Central memory CD4-positive, alpha-beta T cell (primary cell): ENCODE results near the gene HSD17B12.
"Not testable (repeated sequence)": the region's sequence is repeated elsewhere in the genome, so short reads cannot be mapped to it uniquely, and the experiment has no call there.

Source experiments
- DNase-seq: peaks from one replicate; pipeline ENCODE4 v3.0.0; 2022
- total RNA-seq, 3 experiments: gene quantifications; one replicate each; lab custom pipeline; 2026; lab: John Stamatoyannopoulos, UW

The HSD17B12 gene
- total RNA-seq = 15.6 to 60.3 (median 25.4) reads per million in 3 experiments

DNA sequence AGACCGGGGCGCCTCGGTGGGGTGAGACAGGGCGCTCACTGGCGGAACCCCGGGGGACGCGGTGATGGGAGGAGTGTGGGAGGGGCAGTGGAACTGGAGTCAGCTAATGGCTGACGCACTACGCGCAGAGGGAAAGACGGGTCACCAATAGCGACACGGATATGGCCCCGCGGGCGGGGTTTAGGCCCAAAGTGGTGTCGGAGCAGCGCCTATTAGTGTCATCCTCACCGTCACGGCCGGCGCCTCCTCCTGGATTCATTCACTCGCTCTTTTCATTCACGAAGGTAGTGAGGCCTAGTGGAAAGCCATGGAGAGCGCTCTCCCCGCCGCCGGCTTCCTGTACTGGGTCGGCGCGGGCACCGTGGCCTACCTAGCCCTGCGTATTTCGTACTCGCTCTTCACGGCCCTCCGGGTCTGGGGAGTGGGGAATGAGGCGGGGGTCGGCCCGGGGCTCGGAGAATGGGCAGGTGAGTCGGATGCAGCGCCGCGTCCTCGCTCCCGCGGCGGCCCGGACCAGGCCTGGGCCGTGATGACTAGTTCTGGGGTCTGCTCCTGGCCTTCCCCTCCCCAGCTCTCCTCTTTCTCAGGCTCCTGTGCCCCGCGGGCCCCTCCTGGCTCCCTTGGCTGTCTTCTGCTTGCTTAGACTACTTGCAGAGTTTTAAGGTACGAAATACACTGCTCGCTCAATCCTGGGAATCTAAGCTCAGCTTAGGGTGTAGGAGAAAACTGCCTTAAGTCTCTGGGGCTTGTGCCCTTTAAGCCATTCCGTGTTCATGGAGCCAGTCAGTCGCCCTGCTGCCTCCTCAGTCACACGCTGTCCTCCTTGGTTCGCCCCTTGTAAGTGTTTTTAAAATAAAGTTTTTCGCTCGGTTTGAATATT lies at the start of gene HSD17B12:
TSS of gene HSD17B12 (plus strand) at position 218 of the 880 bp plus-strand sequence. CDS start at position 308, 90 bp downstream.
- peak; percentile 99 for DNase-seq

- no peak for DNase-seq
These were observed 48.8 kb upstream of the HSD17B12 start for GRCh38 chr11:43631732-43632131.

- DNase-seq = no peak
These were observed 48.4 kb upstream of the HSD17B12 start for GRCh38 chr11:43632181-43632580.

GRCh38 chr11:43638717-43639116 lies 41.8 kb upstream of the HSD17B12 start:
- no peak for DNase-seq

DNA sequence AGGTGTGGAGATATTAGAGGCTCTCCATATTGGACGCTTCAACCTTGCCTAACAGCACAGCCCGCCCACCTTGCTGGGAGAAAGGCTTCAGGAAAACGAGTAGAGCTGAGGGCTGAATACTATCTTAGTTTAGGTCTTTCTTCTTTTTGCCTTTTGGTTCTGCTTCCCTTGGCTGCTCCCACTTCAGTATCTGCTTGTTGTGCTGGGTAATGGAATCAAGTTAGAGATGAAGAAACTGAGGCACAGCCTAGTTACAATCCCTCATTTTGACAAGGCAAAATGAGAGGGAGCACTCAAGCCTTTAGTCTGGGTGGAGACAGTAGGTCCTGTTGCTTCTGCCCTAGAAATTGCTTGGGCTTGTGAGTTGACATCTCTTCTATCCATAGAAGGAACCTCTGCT lies 41.3 kb upstream of the HSD17B12 start:
- no peak for DNase-seq

DNA sequence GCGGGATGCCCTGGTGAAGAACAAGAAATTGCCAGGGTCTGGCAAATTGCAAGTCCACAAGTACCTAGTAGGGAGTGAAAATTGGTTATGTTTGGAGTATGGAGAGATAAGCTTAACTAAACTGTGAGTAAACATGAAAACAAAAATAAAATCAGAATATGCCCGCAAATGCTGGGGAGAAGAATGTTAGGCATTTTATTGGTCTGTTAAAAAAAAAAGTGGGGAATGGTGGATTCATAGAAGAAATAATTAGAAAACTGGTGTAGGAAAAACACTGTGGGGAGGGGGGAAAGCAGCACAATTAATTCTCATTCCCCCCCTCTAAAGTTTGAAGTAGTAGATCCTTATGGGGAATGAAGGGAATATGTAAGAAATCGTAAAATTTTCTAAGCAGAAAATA lies 40.6 kb upstream of the HSD17B12 start:
- DNase-seq = no peak

GRCh38 chr11:43643898-43644620 lies 36.5 kb upstream of the HSD17B12 start:
- DNase-seq = peak; percentile 84

DNA sequence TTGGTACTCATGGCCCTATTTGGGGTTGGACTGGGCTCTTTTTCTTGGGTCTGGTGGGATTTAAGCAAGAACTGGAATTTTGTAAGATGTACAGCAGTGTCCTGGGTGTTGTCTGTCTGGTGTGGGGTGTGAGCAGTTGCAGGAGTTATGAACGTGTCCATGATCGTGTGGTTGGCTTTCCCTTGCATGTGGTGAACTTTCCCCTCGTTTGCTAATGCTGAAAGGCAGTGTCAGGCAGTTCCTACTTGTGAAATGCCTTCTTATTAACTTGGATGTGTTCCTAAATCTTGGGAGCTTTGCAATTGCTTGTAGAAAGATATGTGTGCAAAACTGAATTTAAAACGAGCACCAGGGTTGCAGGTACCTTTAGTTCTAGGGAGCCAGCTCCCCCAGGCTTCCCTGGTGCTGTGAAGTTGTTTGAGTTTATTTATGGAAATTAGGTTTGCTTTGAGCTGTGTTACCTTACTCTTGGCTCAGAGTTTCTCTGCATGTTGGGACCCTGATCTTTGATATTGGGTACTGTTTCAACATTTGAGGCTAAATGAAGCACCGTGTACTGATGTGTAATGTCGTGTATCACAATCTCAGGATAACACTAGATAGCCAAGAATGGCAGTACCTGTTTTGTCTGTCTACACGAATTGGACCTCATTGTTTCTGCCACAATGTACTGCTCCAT lies 35.8 kb upstream of the HSD17B12 start:
- no peak for DNase-seq

DNA sequence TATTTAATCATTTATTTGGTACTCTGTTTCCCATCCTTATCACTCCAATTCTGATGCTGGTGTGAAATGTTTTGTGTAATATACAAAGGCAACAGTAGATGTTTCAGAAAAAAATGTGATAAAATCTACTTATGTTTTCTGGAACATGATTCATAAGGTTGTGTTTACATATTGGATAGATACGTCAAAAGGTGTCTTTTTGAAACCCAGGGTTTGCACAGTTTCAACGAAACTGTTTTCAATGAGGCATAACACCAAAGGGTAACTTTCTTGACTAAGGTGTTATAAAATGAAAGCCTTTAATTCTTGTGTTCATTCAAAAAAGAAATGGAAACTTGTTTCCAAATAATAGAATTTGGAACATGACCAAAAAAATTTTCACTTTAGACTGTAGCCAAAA lies 33.8 kb upstream of the HSD17B12 start:
- no peak for DNase-seq

DNA sequence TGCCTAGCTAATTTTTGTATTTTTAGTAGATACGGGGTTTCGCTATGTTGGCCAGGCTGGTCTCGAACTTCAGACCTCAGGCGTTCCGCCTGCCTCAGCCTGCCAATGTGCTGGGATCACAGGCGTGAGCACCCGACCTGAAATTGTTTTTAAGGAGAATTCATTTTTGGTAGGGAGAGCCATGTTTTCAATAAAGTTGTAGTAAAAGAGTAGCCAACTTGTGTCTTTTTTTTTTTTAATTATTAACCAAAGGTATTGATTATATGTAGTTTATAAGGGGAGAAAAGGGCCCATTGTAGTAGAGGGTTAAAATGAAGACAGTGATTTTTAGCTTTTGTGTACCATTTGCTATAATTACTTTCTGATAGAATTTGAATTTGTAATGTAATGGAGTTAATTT lies 31.6 kb upstream of the HSD17B12 start:
- no peak for DNase-seq

DNA sequence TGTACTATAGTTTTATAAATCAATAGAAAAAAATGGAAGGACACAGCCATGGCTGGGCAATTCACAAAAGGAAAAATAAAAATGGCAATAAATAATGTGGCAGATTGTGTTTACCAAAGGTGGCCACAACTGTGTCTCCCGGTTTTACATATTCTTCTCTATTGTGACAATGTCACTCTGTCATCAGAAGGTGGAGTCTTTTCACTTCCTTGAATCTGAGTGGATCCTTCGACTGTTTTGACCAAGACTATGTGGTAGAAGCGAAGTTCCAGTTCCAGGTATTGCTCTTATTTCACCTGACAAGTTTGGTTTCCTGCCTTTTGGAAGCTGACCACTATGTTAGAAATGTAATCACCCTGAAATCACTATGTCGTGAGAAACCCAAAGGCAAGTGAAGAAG lies 31.0 kb upstream of the HSD17B12 start:
- DNase-seq = no peak

- DNase-seq = no peak
These were observed 30.6 kb upstream of the HSD17B12 start for GRCh38 chr11:43649921-43650320.

GRCh38 chr11:43663018-43663417 lies 17.5 kb upstream of the HSD17B12 start:
- DNase-seq = not testable (repeated sequence)

GRCh38 chr11:43664295-43664694 lies 16.2 kb upstream of the HSD17B12 start:
- DNase-seq = no peak

DNA sequence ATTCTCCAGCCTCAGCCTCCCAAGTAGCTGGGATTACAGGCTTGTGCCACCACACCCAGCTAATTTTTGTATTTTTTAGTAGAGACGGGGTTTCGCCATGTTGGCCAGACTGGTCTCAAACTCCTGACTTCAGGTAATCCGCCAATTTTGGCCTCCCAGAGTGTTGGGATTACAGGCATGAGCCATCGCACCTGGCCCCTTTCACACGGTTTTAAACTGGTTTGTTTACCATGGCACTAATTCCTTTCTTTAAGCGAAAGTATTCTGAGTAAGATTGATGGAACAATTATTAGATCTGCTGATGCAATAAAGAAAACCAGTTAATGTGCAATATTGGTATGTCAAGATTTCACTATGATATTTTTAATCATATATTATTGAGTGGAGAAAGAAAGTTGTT lies 9.3 kb upstream of the HSD17B12 start:
- not testable (repeated sequence) for DNase-seq

- no peak for DNase-seq
These were observed 6.0 kb upstream of the HSD17B12 start for GRCh38 chr11:43674560-43674959.

GRCh38 chr11:43676933-43677332 lies 3.6 kb upstream of the HSD17B12 start:
- DNase-seq = no peak

DNA sequence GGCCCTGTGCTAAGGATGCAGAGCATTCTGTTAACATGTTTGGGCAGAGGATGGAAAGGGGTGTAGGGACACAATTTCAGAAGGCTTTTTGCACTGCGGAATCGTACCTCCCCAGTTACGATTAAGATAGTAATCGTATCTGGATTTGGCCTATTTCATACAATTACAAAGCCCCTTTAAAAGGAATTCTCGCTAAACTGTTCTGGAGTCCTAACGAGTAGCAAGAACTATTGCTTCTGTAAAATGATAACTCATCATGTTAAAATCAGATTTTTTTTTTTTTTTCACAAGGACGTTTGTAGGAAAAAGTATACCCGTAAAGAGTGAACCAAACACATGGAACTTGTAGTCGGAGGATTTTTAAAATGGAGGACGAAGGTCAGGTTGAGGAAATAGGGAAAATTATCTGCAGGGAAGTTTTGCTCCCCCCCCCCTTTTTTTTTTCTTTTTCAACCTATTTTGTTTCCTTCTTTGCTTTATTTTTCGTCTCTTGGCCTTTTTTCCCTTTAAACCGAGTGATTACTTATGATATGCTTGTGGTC lies 934 bp downstream of the HSD17B12 start:
- no peak for DNase-seq

DNA sequence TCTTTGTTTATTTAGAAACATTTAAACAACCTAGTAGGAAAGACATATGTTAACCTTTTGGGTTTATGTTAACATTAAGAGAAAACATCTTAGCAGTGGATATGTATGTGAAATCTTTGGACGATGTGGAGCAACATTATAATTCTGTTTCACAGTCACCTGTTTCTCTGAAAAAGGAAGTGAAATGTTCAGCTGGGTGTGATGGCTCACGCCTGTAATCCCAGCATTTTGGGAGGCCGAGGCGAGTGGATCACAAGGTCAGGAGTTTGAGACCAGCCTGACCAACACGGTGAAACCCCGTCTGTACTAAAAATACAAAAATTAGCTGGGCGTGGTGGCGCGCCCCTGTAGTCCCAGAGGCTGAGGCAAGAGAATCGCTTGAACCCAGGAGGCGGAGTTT lies 1.5 kb downstream of the HSD17B12 start:
- not testable (repeated sequence) for DNase-seq

DNA sequence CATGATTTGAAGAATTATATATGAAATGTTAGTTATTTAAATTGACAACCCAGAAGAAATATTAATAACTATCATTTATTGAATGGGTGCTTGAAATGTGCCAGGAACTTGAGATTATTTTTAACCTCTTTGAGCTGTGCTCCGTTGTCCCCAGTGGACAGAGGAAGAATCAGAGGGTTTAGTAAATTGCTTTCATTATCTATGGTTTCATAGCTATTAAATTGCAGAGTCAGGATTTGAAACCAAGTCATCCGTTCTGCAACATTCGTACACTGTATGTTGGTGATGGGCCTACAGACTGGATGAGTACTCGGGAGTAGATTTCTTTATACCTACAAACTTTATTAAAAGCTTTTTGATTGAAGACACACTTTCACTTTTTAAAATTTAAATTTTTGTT lies 4.9 kb downstream of the HSD17B12 start:
- DNase-seq = no peak

GRCh38 chr11:43686207-43686606 lies 5.7 kb downstream of the HSD17B12 start:
- no peak for DNase-seq

GRCh38 chr11:43687120-43687791 lies 6.7 kb downstream of the HSD17B12 start:
- DNase-seq = no peak
